Bronchial epithelial cell (primary cell): ENCODE results near the gene STRA8. TPM values are rescaled to one million over a fixed set of nuclear protein-coding genes. Genes with fewer than 3 reads are reported as not detected.

Experiments
- DNase-seq: peaks from one replicate; pipeline ENCODE4 v3.0.0-alpha.2; 2010; ENCODE audit warnings: low read depth
- FAIRE-seq: peaks from 2 replicates; lab custom pipeline; 2011; peaks lifted over from hg19 to GRCh38; lab: Jason Lieb, UNC
- H3K27me3 ChIP-seq: 2 replicates; pipeline ENCODE4 v1.5.1; 2011; ENCODE audit warnings: low read length; ENCODE audit not compliant: control insufficient read depth, insufficient read depth
- H3K36me3 ChIP-seq: 2 replicates; pipeline ENCODE4 v1.5.1; 2011; ENCODE audit warnings: low read length; ENCODE audit not compliant: control insufficient read depth, insufficient read depth
- H3K4me3 ChIP-seq: 2 replicates; pipeline ENCODE4 v1.5.1; 2011; ENCODE audit warnings: mild to moderate bottlenecking, low read depth, low read length, control low read depth
- total RNA-seq: library from RNA; depleted of rRNA; stranded (reverse); fragments of >200 nt; gene quantifications from 2 replicates; pipeline ENCODE4 v1.2.1, GENCODE V29; 2014
- TF ChIP-seq, protein P1 (sequence below): IDR thresholded peaks from 2 replicates; pipeline ENCODE4 v1.5.1; 2011; ENCODE audit warnings: mild to moderate bottlenecking, moderate library complexity, low read length, control low read depth, inconsistent platforms; ENCODE audit not compliant: insufficient read depth, severe bottlenecking

The STRA8 gene
- total RNA-seq, 1 donor from 2014 or later: not detected

DNA sequence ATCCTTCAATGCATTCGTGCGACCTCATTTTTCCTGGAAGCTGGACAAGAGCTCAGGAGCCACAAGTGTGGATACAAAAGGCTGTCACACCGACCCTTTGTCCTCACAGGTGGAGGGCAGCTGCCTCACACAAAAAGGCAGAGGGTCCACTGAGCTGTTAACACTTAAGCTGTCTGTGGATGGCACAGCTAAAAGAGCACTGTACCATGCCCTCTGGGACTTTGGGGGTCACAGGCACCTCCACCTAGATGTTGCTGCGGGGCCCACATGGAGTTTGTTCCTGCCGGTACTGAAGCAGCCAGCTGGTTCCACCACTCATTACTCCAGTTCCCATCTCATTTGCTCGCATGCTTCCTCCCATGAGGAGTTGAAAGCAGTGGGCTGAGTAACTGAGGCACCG, 57.0 kb downstream of the STRA8 start:
- Histone ChIP-seq H3K27me3 (no peaks in the 10 kb centered on the region), H3K36me3 (no peaks in the 10 kb centered on the region), H3K4me3 (no peak overlapping the region)
- DNase-seq: no peak
- TF ChIP-seq, protein P1, sequence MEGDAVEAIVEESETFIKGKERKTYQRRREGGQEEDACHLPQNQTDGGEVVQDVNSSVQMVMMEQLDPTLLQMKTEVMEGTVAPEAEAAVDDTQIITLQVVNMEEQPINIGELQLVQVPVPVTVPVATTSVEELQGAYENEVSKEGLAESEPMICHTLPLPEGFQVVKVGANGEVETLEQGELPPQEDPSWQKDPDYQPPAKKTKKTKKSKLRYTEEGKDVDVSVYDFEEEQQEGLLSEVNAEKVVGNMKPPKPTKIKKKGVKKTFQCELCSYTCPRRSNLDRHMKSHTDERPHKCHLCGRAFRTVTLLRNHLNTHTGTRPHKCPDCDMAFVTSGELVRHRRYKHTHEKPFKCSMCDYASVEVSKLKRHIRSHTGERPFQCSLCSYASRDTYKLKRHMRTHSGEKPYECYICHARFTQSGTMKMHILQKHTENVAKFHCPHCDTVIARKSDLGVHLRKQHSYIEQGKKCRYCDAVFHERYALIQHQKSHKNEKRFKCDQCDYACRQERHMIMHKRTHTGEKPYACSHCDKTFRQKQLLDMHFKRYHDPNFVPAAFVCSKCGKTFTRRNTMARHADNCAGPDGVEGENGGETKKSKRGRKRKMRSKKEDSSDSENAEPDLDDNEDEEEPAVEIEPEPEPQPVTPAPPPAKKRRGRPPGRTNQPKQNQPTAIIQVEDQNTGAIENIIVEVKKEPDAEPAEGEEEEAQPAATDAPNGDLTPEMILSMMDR: no peak
- FAIRE-seq: no peak

DNA sequence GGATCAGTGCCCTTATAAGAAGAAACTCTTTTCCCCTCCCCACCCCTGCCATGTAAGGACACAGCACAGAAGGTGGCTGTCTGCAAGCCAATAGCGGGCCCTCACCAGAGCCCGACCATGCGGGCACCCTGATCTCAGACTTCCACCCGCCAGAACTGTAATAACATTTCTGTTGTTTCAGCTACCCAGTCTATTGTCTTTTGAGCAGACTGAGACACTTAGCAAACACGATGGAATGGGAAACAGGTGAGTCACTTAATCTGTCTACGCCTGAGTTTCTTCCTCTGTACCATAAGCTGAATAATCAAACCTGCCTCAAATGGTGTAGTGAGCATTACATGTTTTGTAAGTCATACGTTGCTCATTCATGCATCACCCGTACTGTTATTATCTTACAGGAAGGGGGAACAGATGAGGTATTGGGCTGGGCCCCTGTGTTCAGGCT, 58.2 kb downstream of the STRA8 start:
- Histone ChIP-seq H3K4me3 (no peak overlapping the region), H3K27me3 (no peaks in the 10 kb centered on the region), H3K36me3 (no peaks in the 10 kb centered on the region)
- TF ChIP-seq, protein P1: no peak
- DNase-seq (peak; percentile 100), FAIRE-seq (peak; percentile 81)

DNA sequence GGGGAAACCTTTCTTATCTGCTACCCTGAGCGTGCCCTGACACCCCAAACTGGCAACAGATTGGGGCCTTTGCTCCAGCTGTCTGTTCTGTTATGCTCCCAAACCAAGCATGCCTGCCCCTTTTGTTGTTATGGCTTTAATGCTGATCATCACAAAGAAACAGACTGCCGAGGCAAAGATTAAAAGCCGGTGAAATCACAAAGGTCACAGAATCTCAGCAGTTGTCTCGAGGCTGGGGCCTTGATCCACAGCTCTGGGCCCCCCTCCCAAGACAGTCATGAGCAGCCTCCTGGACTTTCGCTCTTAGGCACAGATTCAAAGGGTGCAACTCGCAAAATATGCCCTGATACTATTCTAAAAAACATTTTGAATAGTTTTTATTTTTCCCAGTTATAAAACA, 65.6 kb downstream of the STRA8 start:
- FAIRE-seq (no peak), DNase-seq (no peak)
- no peak overlapping the region for H3K4me3 ChIP-seq
- no peaks in the 10 kb centered on the region for H3K36me3 ChIP-seq
- TF ChIP-seq, protein P1: no peak
- H3K27me3 ChIP-seq: no peaks in the 10 kb centered on the region

DNA sequence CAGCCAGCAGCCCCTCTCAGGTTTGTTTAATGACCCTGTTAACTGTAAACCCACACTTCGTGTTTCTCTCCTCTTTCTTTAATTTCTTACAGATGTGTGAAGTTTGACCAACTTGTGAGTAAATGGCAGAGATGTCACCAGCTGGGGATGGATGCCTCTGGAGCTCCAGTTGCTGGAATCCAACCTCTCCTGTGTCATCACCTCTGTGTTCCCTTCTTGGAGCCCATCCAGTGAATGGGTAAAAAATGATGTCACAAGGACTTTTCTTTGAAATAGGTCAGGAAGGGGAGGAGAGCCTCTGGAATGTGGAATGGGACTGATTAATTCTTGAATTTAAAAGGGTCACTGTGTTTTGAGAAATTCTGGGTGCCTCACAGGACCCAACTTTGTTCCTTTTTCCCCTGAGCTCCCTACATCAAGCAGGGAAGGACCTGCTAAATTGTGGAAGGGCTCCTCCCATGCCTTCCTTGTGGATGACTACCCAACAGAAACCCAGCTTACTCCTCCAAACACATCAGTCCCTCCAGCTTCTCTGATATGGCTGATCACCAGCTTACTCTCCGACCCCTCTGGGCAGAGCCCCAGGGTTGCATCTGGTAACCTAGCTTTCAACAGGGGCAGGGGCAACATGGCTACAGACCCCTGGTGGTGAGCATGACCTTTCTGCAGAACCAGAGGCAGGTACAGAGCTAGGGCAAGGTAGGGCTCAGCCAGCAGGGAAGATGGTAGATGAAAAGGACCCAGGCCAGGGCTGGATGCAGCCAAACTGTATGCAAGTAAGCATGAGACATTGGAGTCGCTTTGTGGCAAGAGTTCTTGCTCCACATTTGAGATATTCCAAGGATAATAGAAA, 67.5 kb downstream of the STRA8 start:
- no peaks in the 10 kb centered on the region for H3K36me3 ChIP-seq
- peak; percentile 45 for DNase-seq
- TF ChIP-seq, protein P1: no peak
- FAIRE-seq: no peak
- H3K27me3 ChIP-seq: no peaks in the 10 kb centered on the region
- no peak overlapping the region for H3K4me3 ChIP-seq

Other genes with a start within 250 kb of the STRA8 start
- gene AGBL3, start 247.3 kb upstream of the STRA8 start, total RNA-seq: 1.8 and 2.7 TPM in 2 replicates
- 0.51 and 0.53 TPM in 2 replicates for gene TMEM140, start 85.8 kb upstream of the STRA8 start, total RNA-seq
- gene CYREN, start 63.1 kb upstream of the STRA8 start, total RNA-seq: 51.9 and 68.0 TPM in 2 replicates
- gene WDR91, start 22.3 kb upstream of the STRA8 start, total RNA-seq: 4.7 and 6.9 TPM in 2 replicates